H1 (cell line): ENCODE data around the gene TMEM54. TPM values are rescaled to one million over a fixed set of nuclear protein-coding genes. Genes with fewer than 3 reads are reported as not detected.

ENCODE experiments used
- CTCF ChIA-PET: fragments of 300-600 bp; sonication (Branson Sonifier 250); formaldehyde crosslinking; loops from one replicate; lab custom pipeline; 2021; ENCODE audit not compliant: partially characterized antibody; lab: Charles Lee
- POLR2A ChIA-PET: fragments of 300-600 bp; sonication (Branson Sonifier 250); formaldehyde crosslinking; loops from one replicate; lab custom pipeline; 2021; ENCODE audit warnings: inconsistent platforms; ENCODE audit not compliant: partially characterized antibody; lab: Charles Lee
- DNase-seq, 2 experiments: peaks; one replicate each; pipeline versions ENCODE4 v3.0.0 to v3.0.0-alpha.2; 2010 to 2022; ENCODE audit warnings: low spot score in 2 of 2, low read depth in 1 of 2, mixed read lengths in 1 of 2
- FAIRE-seq: peaks from 2 replicates; lab custom pipeline; 2011; peaks lifted over from hg19 to GRCh38; lab: Jason Lieb, UNC
- H2AFZ ChIP-seq: 2 replicates; pipeline ENCODE4 v1.8.1; 2012; ENCODE audit warnings: low read length, inconsistent platforms
- H2AK5ac ChIP-seq: 2 replicates; pipeline ENCODE4 v1.6.1; 2013; ENCODE audit warnings: low read depth, low read length
- H2BK120ac ChIP-seq: replicated peaks from 2 replicates; pipeline ENCODE3; 2013; ENCODE audit warnings: low read depth, low read length, inconsistent platforms
- H2BK12ac ChIP-seq: 2 replicates; pipeline ENCODE4 v1.6.1; 2013; ENCODE audit warnings: low read depth, low read length
- H2BK15ac ChIP-seq: 2 replicates; pipeline ENCODE4 v1.6.1; 2013; ENCODE audit warnings: low read length
- H2BK20ac ChIP-seq: 2 replicates; pipeline ENCODE4 v1.6.1; 2013; ENCODE audit warnings: low read length
- H2BK5ac ChIP-seq: 2 replicates; pipeline ENCODE4 v1.6.1; 2013; ENCODE audit warnings: low read depth, low read length
- H3K14ac ChIP-seq: 2 replicates; pipeline ENCODE4 v1.6.1; 2013; ENCODE audit warnings: inconsistent platforms; ENCODE audit not compliant: insufficient read length
- H3K18ac ChIP-seq: 2 replicates; pipeline ENCODE4 v1.6.1; 2013; ENCODE audit warnings: low read length; ENCODE audit errors: extremely low read depth
- H3K23ac ChIP-seq: 2 replicates; pipeline ENCODE4 v1.6.1; 2013; ENCODE audit warnings: inconsistent platforms; ENCODE audit not compliant: insufficient read length
- H3K23me2 ChIP-seq: 2 replicates; pipeline ENCODE4 v1.6.1; 2013; ENCODE audit warnings: low read depth, low read length
- H3K27ac ChIP-seq: 2 replicates; pipeline ENCODE4 v1.6.1; 2011; ENCODE audit warnings: low read depth, low read length, inconsistent platforms
- H3K27me3 ChIP-seq, 4 experiments: replicated peaks in 1 of 4; 1 replicate in 1 of 4; 2 replicates in 3 of 4; pipeline versions ENCODE4 v1.6.1 to v1.8.1; 2011 to 2013; ENCODE audit warnings: low read length in 3 of 4, mild to moderate bottlenecking in 3 of 4, inconsistent platforms in 2 of 4, mixed read lengths in 2 of 4, moderate library complexity in 1 of 4; ENCODE audit not compliant: control insufficient read depth in 3 of 4, insufficient read depth in 3 of 4; ENCODE audit errors: extremely low read depth in 1 of 4
- H3K36me3 ChIP-seq, 4 experiments: 2 replicates each; pipeline versions ENCODE4 v1.6.1 to v1.8.1; 2011 to 2013; ENCODE audit warnings: mild to moderate bottlenecking in 4 of 4, low read length in 3 of 4, moderate library complexity in 2 of 4, control low read depth in 1 of 4, inconsistent platforms in 1 of 4; ENCODE audit not compliant: insufficient read depth in 4 of 4, control insufficient read depth in 2 of 4
- H3K4ac ChIP-seq: replicated peaks from 2 replicates; pipeline ENCODE3; 2013; ENCODE audit warnings: low read length, low read depth, mixed read lengths, inconsistent platforms; ENCODE audit not compliant: insufficient read length
- H3K4me1 ChIP-seq, 4 experiments: replicated peaks in 1 of 4; 1 replicate in 1 of 4; 2 replicates in 3 of 4; pipeline versions ENCODE4 v1.6.1 to v1.8.1; 2011 to 2013; ENCODE audit warnings: low read length in 3 of 4, inconsistent platforms in 2 of 4, mixed read lengths in 1 of 4; ENCODE audit not compliant: insufficient read depth in 4 of 4, control insufficient read depth in 3 of 4
- H3K4me2 ChIP-seq, 2 experiments: 2 replicates each; pipeline versions ENCODE4 v1.6.1 to v1.8.1; 2011 to 2013; ENCODE audit warnings: low read depth in 2 of 2, low read length in 2 of 2, control low read depth in 1 of 2, inconsistent platforms in 1 of 2, mild to moderate bottlenecking in 1 of 2; ENCODE audit not compliant: insufficient read depth in 1 of 2
- H3K4me3 ChIP-seq, 4 experiments: fragments of 200-600, 300-600 bp in 1 of 4; sonication (generic), shearing (Covaris generic), sonication (Bioruptor Twin) in 1 of 4; 2 replicates each; pipeline versions ENCODE4 v1.5.1 to v1.8.1; 2011 to 2016; ENCODE audit warnings: low read length in 4 of 4, low read depth in 3 of 4, control low read depth in 2 of 4, inconsistent platforms in 2 of 4, mild to moderate bottlenecking in 2 of 4, mixed read lengths in 1 of 4, moderate library complexity in 1 of 4; ENCODE audit not compliant: insufficient read depth in 2 of 4; ENCODE audit errors: extremely low read depth in 1 of 4
- H3K56ac ChIP-seq: replicated peaks from 2 replicates; pipeline ENCODE3; 2013; ENCODE audit warnings: low read depth, mild to moderate bottlenecking, mixed read lengths, low read length, inconsistent platforms; ENCODE audit not compliant: insufficient read length
- H3K79me1 ChIP-seq: 2 replicates; pipeline ENCODE4 v1.6.1; 2013; ENCODE audit warnings: low read depth, low read length, control low read depth
- H3K79me2 ChIP-seq, 2 experiments: 2 replicates each; pipeline versions ENCODE4 v1.6.1 to v1.8.1; 2012 to 2013; ENCODE audit warnings: low read length in 2 of 2, mild to moderate bottlenecking in 2 of 2, inconsistent platforms in 1 of 2; ENCODE audit not compliant: insufficient read depth in 2 of 2, control insufficient read depth in 1 of 2
- H3K9ac ChIP-seq, 4 experiments: replicated peaks in 1 of 4; 1 replicate in 1 of 4; 2 replicates in 3 of 4; pipeline versions ENCODE4 v1.6.1 to v1.8.1; 2011 to 2013; ENCODE audit warnings: low read depth in 3 of 4, low read length in 3 of 4, control low read depth in 2 of 4, mild to moderate bottlenecking in 2 of 4, moderate library complexity in 2 of 4, inconsistent platforms in 1 of 4; ENCODE audit errors: extremely low read depth in 1 of 4
- H3K9me3 ChIP-seq, 2 experiments: 2 replicates each; pipeline versions ENCODE4 v1.6.1 to v1.8.1; 2012 to 2013; ENCODE audit warnings: mild to moderate bottlenecking in 2 of 2, moderate library complexity in 2 of 2, control low read depth in 1 of 2, inconsistent platforms in 1 of 2, low read depth in 1 of 2, low read length in 1 of 2, mixed read lengths in 1 of 2; ENCODE audit not compliant: insufficient read depth in 2 of 2
- H4K20me1 ChIP-seq, 2 experiments: replicated peaks in 1 of 2; 2 replicates each; pipeline versions ENCODE3 to v1.8.1; 2011 to 2013; ENCODE audit warnings: inconsistent platforms in 2 of 2, low read length in 2 of 2, mild to moderate bottlenecking in 1 of 2; ENCODE audit not compliant: insufficient read depth in 2 of 2, control insufficient read depth in 1 of 2
- H4K5ac ChIP-seq: 2 replicates; pipeline ENCODE4 v1.6.1; 2013; ENCODE audit warnings: low read length, low read depth, mixed read lengths, inconsistent platforms; ENCODE audit not compliant: insufficient read length
- H4K8ac ChIP-seq: 2 replicates; pipeline ENCODE4 v1.8.0; 2013; ENCODE audit warnings: mild to moderate bottlenecking, moderate library complexity, low read length, inconsistent platforms; ENCODE audit not compliant: insufficient read depth; ENCODE audit errors: extremely low read depth
- H4K91ac ChIP-seq: replicated peaks from 2 replicates; pipeline ENCODE3; 2013; ENCODE audit warnings: low read length, mixed read lengths, inconsistent platforms; ENCODE audit not compliant: insufficient read length
- CBX5 ChIP-seq: fragments of 300-800, 300-1000 bp; sonication (generic); IDR thresholded peaks from 2 replicates; pipeline ENCODE4 v1.7.1; 2016; ENCODE audit warnings: antibody characterized with exemption, low read length, low read depth
- EZH2 ChIP-seq: fragments of 200-600 bp; sonication (generic); IDR thresholded peaks from 2 replicates; pipeline ENCODE4 v1.7.1; 2012; ENCODE audit warnings: low read depth, mild to moderate bottlenecking, moderate library complexity, low read length, inconsistent platforms; ENCODE audit not compliant: severe bottlenecking
- HDAC2 ChIP-seq, 2 experiments: fragments of 300-600 bp in 1 of 2; sonication (generic) in 1 of 2; IDR thresholded peaks; 2 replicates each; pipeline ENCODE4 v1.6.1; 2011 to 2012; ENCODE audit warnings: low read depth in 2 of 2, low read length in 2 of 2, mild to moderate bottlenecking in 2 of 2, moderate library complexity in 2 of 2, borderline replicate concordance in 1 of 2, inconsistent platforms in 1 of 2
- WGBS, 2 experiments: shearing (Covaris generic) in 1 of 2; methylation state at CpG; one replicate each; pipeline versions ENCODE4 v1.1.6 to v1.1.7; 2013 to 2015; ENCODE audit warnings: low lambda C conversion rate in 2 of 2, mixed read lengths in 2 of 2, inconsistent platforms in 1 of 2, low coverage in 1 of 2, missing lambda C conversion rate in 1 of 2; ENCODE audit not compliant: insufficient replicate concordance in 2 of 2, insufficient coverage in 1 of 2, insufficient read length in 1 of 2; ENCODE audit errors: extremely low coverage in 1 of 2, missing lambda C conversion rate in 1 of 2; 5-methylcytosine and 5-hydroxymethylcytosine counted together
- polyA plus RNA-seq, 7 experiments: library from polyadenylated mRNA; depleted of rRNA in 3 of 7; stranded (reverse) in 5 of 7; unstranded in 2 of 7; fragments of >200 nt in 5 of 7; fragments of 200-250 nt in 2 of 7; gene quantifications; 1 replicate in 5 of 7; 2 replicates in 1 of 7; 4 replicates in 1 of 7; pipeline versions ENCODE4 v1.2.1 to v1.2.3, GENCODE V29; 2011 to 2013; ENCODE audit warnings: missing spikeins in 2 of 7, mixed read lengths in 2 of 7
- total RNA-seq: library from RNA; stranded (reverse); fragmentation: NEBNext Ultra II Directional; extraction: Animal tissue kit (Norgen Biotek cat#: 25700); gene quantifications from 2 replicates; pipeline ENCODE4 v1.2.1, GENCODE V29; 2021

The TMEM54 gene
- total and polyA plus RNA-seq, 2 of the 8 experiments (the other 6 are each of a cell fraction or from before 2014, with no cell fraction given), result 9.5 to 58.7 TPM

GRCh38 chr1:32872192-32872460 lies 29.1 kb downstream of the TMEM54 start:
- H2BK20ac ChIP-seq, result no peak overlapping the region
- H3K18ac ChIP-seq, result peak overlapping the region; percentile 57; the same call in 1 of the 2 replicates
- no peak overlapping the region for H3K56ac ChIP-seq
- H3K23me2 ChIP-seq, result peaks cover 6% of the 10 kb centered on the region; the same call in 1 of the 2 replicates
- WGBS, 2 experiments, result 72% methylated on average over 4 of the region's 7 CpGs; no CpG with 5 or more reads in 1 of the 2 experiments
- no peak overlapping the region for H3K14ac ChIP-seq
- no peak overlapping the region for H3K4ac ChIP-seq
- no peak overlapping the region for H3K9ac ChIP-seq
- no peaks in the 10 kb centered on the region; a peak in 1 of 8 replicates for H3K36me3 ChIP-seq
- peak overlapping the region in 2 of 4 experiments; percentile 3 to 6; a peak in 1 of 8 replicates for H3K4me3 ChIP-seq
- peaks cover 6 to 35% (median 28%) of the 10 kb centered on the region in 4 experiments for H3K27me3 ChIP-seq
- no peak overlapping the region for H2AK5ac ChIP-seq
- CTCF ChIA-PET, result interaction anchor here (0.6 to 19.0 kb wide), 22 partner anchors 9 to 1897 kb away, joined by 3 to 382 read pairs (median 4); partner anchors contain the start of gene HPCA
- H3K23ac ChIP-seq, result no peak overlapping the region
- FAIRE-seq (no peak), DNase-seq (no peak)
- peak overlapping the region; percentile 60; the same call in 1 of the 2 replicates for H2BK12ac ChIP-seq
- no peaks in the 10 kb centered on the region for H3K79me1 ChIP-seq
- H4K8ac ChIP-seq, result no peak overlapping the region
- H3K79me2 ChIP-seq, result no peaks in the 10 kb centered on the region
- peaks cover 6 to 36% (median 23%) of the 10 kb centered on the region in 4 experiments for H3K4me1 ChIP-seq
- no peak overlapping the region for H2BK120ac ChIP-seq
- H3K4me2 ChIP-seq, result peak overlapping the region; percentile 55 to 57; a peak in 3 of 4 replicates
- no peak overlapping the region for H2BK5ac ChIP-seq
- no peaks in the 10 kb centered on the region for H3K9me3 ChIP-seq
- POLR2A ChIA-PET, result interaction anchor here (0.6 to 3.0 kb wide), 6 partner anchors 9 to 195 kb away, joined by 3 to 10 read pairs (median 7); partner anchors contain the start of genes S100PBP and YARS1
- H4K91ac ChIP-seq, result no peak overlapping the region
- no peak overlapping the region for H2BK15ac ChIP-seq
- H2AFZ ChIP-seq, result no peak overlapping the region
- peaks cover 0 to 2% of the 10 kb centered on the region in 2 experiments for H4K20me1 ChIP-seq
- no peak overlapping the region for H4K5ac ChIP-seq
- H3K27ac ChIP-seq, result no peak overlapping the region
- no peak for TF ChIP-seq CBX5
- no peak for TF ChIP-seq HDAC2 (IDR thresholded peaks at IDR 0.05; ENCODE audit: borderline replicate concordance in 1 of 2, low read depth in 2 of 2, low read length in 2 of 2)
- TF ChIP-seq EZH2, result no peak
